Hematopoietic multipotent progenitor cell treated with erythropoietin and hydrocortisone succinate and interleukin-3 and kit ligand, for 8 days (in vitro differentiated cells): ENCODE data around the gene PARD3B.

ENCODE experiments used
- DNase-seq: peaks from one replicate; pipeline ENCODE4 v3.0.0-alpha.2; 2015

The PARD3B gene

DNA sequence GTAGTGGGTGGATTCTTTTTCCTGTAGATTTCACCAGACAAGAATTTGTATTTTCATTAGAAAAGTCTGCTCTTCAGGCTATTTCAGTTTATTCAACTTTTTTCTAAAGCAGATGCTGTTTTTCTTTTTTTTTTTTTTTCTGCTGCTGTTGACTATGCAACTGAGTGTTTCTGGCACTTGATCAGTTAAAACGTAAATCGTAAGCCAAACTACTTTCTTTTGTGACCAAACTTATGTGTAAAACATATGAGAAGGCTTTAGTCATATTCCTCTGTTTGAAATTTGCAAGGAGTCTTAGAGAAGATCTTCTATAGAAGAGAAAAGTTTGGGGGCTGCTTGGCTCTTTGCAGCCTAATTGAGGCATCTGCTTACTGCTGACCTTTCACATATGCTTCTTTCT, 170.1 kb downstream of the PARD3B start:
- no peak for DNase-seq

DNA sequence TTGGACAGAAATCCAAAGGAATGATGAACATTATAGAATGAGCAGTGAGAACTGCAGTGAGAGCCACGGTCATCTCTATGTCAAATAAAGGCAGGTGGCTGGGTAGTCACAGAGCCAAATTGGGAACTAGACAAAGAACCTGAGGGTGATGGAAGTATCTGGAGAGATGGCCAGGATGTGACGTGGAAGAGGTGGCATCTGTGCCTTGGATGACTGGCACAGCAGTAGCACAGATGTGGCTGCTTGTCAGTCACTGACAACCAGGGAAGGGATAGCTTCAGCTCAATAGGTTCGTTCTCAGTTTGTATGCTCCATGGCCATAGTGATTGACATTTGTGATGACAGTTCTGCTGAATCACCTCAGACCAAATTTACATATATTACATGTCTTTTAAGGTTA, 172.3 kb downstream of the PARD3B start:
- no peak for DNase-seq

DNA sequence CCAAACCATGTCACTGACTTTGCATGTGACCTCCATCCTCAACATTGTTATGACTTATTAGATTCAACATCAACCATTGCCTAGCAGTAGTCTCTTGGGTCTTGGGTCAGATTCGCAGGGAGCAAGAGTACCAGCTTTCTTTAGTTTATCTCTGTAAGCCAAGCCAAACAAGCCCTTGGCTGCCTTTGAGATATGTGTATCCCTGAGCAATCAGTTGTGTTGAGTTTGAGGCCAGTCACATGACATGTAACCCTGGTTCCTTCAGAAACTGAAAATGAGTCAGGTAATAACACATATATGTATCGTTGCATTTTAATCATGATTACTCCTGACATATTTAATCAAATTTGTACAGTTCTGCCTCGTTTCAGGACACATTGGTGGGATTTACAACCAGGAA, 173.3 kb downstream of the PARD3B start:
- DNase-seq = no peak

DNA sequence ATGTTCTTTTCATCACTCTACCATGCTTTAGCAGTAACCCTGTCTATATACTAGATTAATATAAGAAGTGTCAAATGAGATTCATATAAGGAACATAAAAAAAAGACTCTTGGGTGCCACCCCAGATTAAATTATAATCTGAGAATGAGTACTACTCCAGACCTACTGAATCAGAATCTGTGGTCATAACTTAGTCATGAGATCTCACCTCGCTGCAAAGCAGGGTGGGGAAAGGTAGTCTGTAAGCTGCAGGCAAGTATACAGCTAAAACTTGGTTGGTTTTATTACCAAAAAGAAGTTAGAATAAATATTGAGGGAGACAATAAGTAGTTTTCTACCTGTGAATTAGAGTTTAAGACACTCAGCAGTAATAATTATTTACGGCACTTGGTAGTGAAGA, 175.6 kb downstream of the PARD3B start:
- DNase-seq = no peak

DNA sequence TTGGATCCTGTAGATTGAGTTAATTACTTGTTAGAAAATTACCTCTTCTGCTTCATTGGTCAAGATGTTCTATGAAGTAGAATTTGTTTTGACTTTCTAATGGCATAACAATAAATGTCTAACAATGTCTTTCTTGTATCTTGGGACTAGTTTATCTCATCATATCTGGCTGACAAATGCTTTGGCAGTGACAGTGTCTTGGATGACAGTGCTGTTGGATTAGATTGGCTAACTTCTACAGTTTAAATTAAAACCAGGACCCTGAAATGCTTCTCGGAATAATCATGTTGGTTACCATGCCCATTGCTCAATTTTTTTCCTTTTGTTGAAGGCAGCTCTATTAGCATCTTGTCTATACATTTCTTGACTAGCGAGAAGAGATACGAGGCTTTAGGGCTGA, 176.9 kb downstream of the PARD3B start:
- no peak for DNase-seq

DNA sequence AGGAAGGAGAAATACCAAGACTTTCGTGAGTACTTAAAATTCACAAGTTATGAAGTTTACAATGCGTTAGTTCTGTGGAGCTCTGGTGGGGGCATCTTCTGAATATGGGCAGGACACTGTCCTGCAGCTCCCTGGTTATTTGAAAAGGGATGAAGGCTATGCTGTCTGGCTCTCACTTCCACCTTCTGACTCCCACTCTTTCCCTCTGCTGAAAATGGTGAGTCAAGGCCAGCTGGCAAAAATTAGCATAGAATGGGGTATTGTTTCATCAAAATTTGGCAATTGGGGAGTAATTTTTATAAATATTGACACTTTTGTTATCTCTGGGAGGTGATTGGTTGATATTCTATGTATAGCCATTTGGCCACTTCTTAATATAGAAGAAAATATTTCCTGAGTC, 177.4 kb downstream of the PARD3B start:
- DNase-seq = no peak

DNA sequence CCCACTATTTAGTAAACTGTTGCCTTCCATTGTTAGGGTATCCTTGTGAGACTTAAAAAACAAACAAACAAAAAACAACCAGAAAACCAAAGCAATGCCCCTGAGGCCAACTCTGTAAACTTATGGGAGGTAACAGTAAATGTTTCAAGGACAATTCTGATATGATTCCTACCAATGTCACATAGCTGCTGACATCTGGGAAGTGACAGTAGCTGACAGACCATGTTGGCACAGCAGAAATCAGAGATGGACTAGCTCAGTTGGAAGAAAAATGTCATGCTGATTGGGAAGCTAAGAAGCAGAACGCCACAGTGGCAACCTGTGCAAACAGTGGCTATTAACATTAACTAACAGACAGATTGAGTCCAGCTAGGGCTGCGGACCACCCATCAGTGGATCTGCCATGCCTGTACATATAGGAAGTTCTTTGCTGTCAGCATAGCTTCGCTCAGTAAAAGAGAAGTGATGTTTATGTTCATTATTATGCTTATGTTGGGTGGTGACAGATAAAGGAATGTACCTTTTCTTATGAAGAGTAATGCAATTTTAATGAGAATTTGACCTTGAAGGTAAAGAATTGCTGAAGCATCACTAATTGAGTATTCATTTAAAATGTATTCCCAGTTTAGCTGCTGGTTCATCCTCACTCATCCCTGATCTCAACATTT, 180.6 kb downstream of the PARD3B start:
- DNase-seq = no peak

DNA sequence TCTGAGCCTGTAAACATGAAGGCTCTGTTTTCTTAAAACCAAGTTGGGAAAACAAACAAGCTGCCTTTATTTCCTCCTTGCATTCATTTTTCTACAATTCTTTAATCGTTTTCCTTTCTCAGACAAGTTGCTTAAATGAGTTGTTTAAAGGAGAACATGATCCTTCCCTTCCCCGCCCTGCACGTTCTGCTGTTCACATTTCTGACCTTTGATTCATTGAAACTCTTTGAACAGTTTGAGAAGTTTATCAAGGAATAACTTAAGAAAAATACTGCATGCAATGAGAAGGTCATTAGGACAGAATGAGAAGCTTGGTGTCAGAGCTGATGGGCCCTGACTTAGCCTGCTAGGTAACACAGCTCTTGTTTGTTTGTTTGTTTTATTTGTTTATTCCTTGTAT, 181.6 kb downstream of the PARD3B start:
- DNase-seq = no peak

DNA sequence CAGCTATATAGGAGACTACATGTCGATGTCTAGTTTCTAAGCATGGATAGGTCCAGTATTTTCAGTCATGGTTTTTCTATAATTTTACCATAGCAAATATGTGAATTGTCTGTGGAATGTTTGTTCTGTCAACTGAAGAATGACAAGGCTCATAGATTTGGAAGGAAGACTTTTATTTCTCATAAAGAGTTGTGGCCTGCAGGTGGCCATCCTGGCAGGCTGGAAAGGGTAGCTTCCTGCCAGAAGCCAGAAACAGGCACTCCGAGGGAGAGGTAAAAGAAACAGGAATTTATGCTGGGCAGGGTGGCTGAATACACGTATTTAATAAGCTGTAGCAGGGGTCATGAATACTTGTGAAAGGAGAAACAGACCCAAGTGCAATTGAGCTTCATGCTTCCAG, 182.1 kb downstream of the PARD3B start:
- DNase-seq = no peak

DNA sequence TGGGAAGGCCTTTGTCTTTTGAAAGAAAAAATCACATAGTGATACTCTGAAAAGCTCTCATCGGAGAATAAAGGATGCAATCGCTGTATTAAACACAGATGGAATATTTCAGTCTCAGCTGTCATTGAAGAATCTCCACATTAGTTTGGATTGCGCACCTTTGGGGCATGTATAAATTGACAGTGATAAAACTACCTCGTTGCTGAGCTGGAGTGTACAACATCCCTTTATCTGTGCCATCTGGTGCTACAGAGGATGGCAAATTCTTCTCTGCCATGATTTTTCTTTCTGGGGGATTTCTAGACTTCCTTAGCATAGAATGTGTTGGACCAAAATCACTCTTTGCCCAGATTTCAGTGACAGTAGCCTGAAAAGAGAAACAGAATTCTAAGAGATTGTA, 185.3 kb downstream of the PARD3B start:
- DNase-seq = no peak

DNA sequence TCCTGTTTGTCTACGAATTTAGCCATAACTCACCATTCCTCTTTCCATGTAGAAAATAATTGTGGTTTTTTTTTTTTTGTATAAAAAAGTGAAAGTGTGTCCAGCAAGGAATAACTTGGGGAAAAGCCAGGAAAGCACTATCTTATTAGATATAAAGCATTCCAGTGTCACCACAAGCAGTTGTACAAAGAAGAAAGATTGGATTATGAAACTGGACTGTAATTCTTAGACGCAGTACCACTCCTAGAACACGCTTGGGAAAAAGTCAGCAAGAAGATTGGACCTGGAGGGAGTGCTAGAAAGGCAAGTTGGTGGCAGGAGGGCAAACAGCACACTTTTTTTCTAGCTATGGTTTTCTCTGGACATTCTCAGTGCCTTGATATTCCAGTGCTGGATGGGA, 186.7 kb downstream of the PARD3B start:
- DNase-seq = no peak

DNA sequence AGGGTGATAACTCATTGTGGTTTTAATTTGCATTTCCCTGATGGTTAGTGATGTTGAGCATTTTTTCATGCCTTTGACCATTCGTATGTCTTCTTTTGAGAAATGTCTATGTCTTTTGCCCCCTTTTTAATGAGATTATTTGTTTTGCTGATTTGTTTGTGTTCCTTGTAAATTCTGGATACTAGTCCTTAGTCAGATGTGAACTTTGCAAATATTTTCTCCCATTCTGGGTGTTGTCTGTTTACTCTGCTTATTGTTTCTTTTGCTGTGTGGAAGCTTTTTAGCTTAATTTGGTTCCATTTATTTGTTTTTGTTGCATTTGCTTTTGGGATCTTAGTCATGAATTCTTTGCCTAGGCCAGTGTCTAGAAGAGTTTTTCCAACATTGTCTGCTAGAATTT, 192.0 kb downstream of the PARD3B start:
- no peak for DNase-seq

DNA sequence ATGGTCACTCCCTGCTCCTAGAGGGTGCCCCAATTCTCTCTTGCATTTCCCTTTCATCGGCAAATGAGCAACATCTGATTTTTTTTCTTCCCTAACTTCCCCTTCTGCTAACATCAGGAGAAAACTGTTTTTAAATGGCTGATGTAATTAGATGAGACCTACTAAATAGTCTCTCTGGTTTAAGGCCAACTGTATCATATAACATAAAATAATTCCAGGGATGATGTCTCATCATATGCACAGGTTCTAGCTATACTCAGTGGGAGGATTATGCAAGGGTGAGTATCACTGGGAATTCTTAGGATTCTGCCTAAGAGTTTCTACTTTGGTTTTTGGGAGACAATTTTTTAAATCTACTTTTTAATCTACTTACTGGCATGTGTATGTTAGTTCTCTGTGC, 193.4 kb downstream of the PARD3B start:
- DNase-seq = no peak

DNA sequence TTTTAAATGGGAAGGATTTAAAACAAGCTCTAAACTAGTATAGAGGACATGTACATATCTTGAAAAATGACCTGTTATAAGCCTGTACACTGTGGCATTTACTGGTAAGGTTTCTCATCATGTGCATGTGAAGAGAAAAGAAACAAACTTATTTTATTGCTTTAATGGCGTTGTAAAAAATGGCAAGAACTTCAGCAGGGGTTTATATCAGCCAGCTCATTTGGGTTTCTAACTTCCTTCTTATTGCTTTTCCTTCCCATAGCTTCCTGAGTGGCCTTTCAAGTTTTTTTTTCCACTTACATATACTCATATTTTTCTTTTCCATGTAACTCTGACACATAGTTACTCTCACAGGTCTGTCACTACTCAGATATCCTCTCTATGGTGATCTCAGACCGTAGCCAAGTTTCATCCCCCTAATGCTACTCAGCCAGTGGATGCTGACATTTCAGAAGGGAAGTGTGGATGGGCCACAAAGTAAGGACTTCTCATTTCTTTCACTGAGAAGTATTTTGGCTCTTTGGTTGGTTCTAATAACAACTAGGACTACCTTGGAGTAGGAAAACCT, 198.2 kb downstream of the PARD3B start:
- DNase-seq = no peak

DNA sequence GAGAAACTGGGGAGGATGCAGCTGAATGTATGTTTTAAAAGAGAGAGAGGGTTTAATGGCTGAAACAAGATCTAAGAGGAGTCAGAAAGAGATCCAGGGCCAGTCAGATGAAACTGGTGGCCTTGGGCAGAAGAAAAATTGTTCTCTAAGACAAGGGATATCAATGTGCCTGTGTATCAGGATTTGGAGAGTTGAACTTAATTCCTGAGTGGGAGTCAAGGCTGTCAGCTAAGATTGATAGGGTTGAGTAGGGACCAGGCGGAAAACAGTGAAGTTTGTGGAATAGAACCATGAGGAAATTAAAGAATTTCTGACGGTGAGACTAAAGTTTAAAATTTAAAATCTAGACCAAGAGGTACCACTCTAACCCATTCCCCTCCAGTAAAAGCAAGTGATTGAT, 199.2 kb downstream of the PARD3B start:
- DNase-seq = no peak

DNA sequence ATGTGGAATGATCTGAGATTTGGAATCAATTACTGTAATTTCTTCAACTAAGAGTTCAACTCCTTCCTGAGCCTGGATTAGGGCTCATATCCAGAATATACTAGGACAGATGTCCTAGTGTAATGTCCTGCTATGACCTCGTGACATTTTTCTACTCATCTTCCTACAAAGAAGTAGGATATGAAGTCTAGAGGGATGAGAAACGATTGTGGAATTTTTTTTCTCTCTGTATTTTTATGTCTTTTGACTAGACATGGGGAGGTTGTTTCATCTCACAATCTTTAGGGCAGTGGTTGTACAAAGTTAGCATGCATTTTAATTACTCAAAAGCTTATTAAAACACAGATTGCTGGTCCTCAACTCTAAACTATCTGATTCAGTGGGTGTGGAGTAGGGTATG, 203.0 kb downstream of the PARD3B start:
- DNase-seq = no peak

DNA sequence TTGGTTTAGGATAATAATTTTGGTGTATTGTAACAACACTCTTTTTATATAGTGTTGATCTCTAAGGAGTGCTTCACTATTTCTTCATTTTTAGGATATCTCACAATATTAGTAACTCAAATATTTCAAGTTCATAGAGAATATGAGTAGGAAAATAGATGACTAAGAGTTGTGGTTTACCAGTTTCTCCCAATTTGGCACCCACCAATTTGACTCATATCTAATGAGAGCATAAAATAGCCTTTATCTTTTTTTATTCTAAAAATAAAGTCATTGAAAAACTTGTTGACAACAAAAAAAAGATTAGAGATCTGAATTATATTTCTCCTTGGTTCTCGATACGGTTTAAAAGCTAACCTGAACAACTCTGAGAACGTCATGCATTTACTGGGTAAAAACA, 204.0 kb downstream of the PARD3B start:
- DNase-seq = no peak

DNA sequence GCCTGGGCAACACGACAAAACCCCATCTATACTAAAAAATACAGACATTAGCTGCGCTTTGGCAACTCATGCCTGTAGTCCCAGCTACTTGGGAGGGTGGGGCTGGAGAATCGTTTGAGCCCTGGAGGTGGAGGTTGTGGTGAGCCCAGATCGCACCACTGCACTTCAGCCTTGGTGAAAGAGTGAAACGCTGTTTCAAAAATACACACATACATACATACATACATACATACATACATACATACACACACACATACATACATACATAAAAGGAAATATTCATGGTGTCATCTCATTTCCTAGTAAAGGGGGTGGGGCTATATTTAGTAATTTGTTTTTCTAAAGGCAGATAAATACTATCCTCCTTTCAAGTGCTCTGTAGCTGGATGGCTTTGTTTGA, 205.1 kb downstream of the PARD3B start:
- no peak for DNase-seq

DNA sequence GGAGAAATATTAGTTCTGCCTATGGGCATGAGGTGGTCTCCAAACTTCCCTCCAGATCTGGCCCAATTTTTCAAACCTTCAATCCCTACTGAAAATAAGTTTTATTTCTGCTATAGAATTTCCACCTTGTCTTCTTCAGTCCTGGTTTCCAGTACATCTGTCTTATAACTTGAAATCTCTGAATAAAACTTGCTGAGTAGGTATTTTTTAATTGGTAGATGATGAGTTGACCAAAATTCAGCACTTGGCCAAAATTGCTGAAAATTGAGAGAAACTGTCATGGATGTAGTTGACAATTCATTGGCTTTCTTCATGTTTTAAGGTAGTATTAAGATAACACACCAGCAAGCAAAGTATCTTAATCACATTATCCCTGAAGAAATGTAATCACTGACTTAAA, 206.2 kb downstream of the PARD3B start:
- DNase-seq = no peak

DNA sequence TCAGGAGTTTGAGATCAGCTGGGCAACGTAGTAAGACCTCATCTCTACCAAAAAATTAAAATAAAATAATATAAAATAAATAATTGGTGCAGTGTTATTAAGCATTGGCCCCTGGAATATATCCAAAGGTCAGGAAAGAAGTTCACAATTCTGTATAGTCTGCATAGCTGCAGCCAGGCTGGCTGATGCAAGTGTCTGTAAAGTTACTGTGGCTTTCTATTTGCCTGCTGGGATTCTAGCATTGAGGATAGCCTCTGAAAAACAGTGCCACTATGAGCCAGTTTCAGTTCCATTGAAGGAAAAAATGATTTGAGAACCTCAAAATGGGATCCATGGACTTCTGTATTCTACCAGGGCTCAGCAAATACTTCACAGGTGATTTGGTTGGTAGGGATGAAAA, 208.6 kb downstream of the PARD3B start:
- no peak for DNase-seq

DNA sequence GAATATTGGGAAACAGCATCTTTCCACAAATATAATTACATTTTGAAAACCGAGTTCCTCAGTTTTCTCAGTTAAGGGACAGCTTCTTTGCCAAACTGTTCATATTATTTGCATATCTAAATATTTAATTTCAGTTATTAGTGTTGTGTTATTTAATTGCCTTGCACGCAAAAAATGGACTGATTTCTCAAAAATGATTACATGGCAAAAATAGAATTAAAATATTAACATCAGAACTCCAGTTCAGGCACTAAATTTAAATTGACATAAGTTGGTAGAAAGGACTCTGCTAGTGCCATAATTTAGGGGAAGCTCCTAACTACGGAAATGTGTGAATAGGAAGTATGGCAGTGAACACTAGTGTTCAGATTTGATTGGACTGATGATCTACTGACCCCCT, 209.6 kb downstream of the PARD3B start:
- DNase-seq = no peak

DNA sequence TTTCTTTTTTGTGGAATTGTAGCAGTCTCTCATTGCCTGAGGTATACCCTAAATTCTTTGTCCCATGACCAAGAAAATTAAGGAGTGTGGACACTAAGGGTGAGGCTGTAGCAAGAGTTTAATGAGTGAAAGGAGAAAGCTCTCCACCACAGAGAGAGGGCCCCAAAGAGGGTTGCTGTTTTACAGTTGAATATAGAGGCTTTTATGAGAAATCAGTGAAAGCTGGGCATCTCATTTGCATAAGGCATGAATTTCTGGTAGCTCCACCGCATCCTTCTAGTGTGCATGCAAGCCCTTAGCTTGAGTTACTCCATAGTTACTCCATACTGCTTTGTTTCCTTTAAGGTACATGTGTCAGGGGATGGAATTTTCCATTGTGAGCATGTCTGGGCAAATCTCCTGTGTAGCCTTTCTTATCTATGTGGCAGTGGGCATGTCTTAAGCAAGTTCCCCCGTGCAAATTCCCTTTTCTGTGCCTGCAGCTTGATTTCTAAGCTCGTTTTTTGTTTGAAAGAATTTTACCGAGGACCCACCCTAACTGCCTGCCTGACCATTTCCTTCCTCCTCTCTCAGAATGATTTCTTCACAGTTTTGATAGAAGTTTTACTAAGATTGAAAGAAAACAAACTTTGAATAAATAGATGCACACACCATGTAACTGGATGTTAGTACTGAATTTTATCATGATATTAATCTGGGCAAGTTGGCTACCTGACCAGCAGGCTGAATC, 218.9 kb downstream of the PARD3B start:
- no peak for DNase-seq

DNA sequence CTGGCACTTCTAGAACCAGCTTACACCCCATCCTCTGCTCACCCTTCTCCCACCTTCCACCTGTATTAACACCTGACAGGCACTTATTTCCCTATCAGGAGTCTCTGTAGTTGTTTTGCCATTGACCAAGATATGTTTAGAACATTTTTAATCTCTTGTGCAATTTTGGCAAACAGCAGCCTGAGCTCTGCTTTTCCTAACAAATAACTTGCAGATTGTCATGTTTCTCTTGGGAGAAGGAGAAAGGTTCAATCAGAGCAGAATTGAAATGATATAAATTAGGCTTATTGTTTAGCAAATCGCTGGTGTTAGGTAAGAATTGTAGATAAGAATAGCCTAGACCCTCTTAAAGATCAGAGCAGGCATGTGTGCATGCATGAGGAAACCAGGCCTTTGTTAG, 225.5 kb downstream of the PARD3B start:
- DNase-seq = no peak

DNA sequence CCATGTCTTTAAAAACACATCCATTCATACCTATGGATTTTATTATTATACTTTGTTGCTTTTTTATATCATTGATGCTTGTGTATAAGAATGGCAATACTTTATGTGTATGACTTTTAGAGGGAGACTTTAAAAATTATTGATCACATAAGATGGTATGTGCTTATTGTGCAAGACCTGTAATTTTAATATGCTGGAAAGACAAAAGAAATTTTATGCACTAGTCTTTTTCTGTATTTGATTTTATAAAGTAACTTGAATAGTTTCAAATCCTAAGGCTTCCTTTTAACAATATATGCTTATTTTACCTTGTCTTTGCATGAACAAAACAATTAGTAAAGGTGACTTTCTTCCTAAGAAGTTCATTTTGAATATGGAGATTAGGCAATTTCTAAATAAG, 226.4 kb downstream of the PARD3B start:
- DNase-seq = no peak

DNA sequence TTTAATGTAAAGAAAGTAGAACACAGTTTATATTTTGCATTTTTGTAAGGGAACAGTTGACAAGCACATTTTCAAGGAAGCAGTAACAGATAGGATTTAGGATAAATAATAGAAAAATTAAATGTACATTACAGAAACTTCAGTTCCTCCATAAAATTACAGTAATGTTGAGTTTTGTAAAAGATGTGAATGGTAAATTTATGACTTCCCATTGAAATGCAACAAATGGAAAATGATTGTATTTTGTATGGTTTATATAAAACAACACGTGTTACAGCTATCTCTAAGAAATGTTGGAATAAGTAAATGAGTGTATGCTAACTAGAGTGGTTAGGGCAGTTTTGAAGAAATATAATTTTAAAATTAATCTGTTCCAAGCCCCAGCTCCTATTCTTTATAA, 227.3 kb downstream of the PARD3B start:
- DNase-seq = no peak
